AG04450 (cell line): ENCODE data around the gene PTS. TPM values are rescaled to one million over a fixed set of nuclear protein-coding genes. Genes with fewer than 3 reads are reported as not detected.
"Not testable (repeated sequence)": the region's sequence is repeated elsewhere in the genome, so short reads cannot be mapped to it uniquely, and the experiment has no call there.

ENCODE experiments used
- CTCF ChIA-PET: fragments of 300-600, 350-600 bp; formaldehyde crosslinking; extraction: SDS; loops from one replicate; lab custom pipeline; 2022; ENCODE audit warnings: antibody characterized with exemption, inconsistent platforms; lab: Charles Lee
- POLR2A ChIA-PET: fragments of 350-600 bp; formaldehyde crosslinking; extraction: SDS; loops from one replicate; lab custom pipeline; 2021; ENCODE audit warnings: antibody characterized with exemption, inconsistent platforms; lab: Yijun Ruan, JAX
- DNase-seq: peaks from one replicate; pipeline ENCODE4 v3.0.0-alpha.2; 2011; ENCODE audit warnings: low read depth, low spot score
- H3K27ac ChIP-seq: one replicate; pipeline ENCODE4 v1.5.1; 2012; ENCODE audit warnings: low read depth, low read length, control low read depth
- H3K27me3 ChIP-seq: one replicate; pipeline ENCODE4 v1.6.0; 2012; ENCODE audit warnings: low read length; ENCODE audit not compliant: control insufficient read depth, insufficient read depth
- H3K4me3 ChIP-seq: 2 replicates; pipeline ENCODE4 v1.5.1; 2011; ENCODE audit warnings: mild to moderate bottlenecking, low read depth, low read length, control low read depth
- H3K9me3 ChIP-seq: 2 replicates; pipeline ENCODE4 v1.5.1; 2012; ENCODE audit warnings: low read length; ENCODE audit not compliant: control insufficient read depth, insufficient read depth
- CTCF ChIP-seq: IDR thresholded peaks from 2 replicates; pipeline ENCODE4 v1.5.1; 2011; ENCODE audit warnings: low read depth, low read length, control low read depth, inconsistent platforms
- polyA plus RNA-seq: library from polyadenylated mRNA; depleted of rRNA; stranded (reverse); fragments of >200 nt; gene quantifications from 2 replicates; pipeline ENCODE4 v1.2.3, GENCODE V29; 2011

Gene PTS
- polyA plus RNA-seq, 1 experiment, result 55.9 TPM

- Histone ChIP-seq H3K27me3 (no peaks in the 10 kb centered on the region), H3K4me3 (no peak overlapping the region), H3K27ac (no peak overlapping the region), H3K9me3 (no peaks in the 10 kb centered on the region; the same call in 1 of the 2 replicates)
- TF ChIP-seq CTCF, result no peak
- ChIA-PET POLR2A (no interaction called here), CTCF (no interaction called here)
- DNase-seq, result no peak
These were observed 43.4 kb upstream of the PTS start for GRCh38 chr11:112182867-112183266.

GRCh38 chr11:112185883-112186282 lies 40.3 kb upstream of the PTS start:
- POLR2A ChIA-PET, result no interaction called here
- no peak for TF ChIP-seq CTCF
- no peak for DNase-seq
- Histone ChIP-seq H3K27me3 (no peaks in the 10 kb centered on the region), H3K27ac (no peak overlapping the region), H3K4me3 (no peak overlapping the region), H3K9me3 (no peaks in the 10 kb centered on the region; the same call in 1 of the 2 replicates)
- CTCF ChIA-PET, result interaction anchor here (0.6 to 2.0 kb wide), 3 partner anchors 10 to 84 kb away, joined by 3 to 6 read pairs (median 4); partner anchors contain the start of gene BCO2

GRCh38 chr11:112186304-112186703 lies 39.9 kb upstream of the PTS start:
- Histone ChIP-seq H3K27me3 (no peaks in the 10 kb centered on the region), H3K27ac (no peak overlapping the region), H3K4me3 (no peak overlapping the region), H3K9me3 (no peaks in the 10 kb centered on the region; the same call in 1 of the 2 replicates)
- DNase-seq, result no peak
- ChIA-PET CTCF (interaction anchor here (2.0 kb wide), 1 partner anchor 11 kb away, joined by 6 read pairs; the partner anchor contains the start of gene BCO2), POLR2A (no interaction called here)
- TF ChIP-seq CTCF, result no peak

GRCh38 chr11:112195113-112195512 lies 31.1 kb upstream of the PTS start:
- H3K4me3 ChIP-seq, H3K27me3 ChIP-seq, POLR2A ChIA-PET, H3K9me3 ChIP-seq, CTCF ChIA-PET, DNase-seq, H3K27ac ChIP-seq: not testable (repeated sequence)

GRCh38 chr11:112195951-112196351 lies 30.3 kb upstream of the PTS start:
- no peak for TF ChIP-seq CTCF
- no peak overlapping the region for H3K27ac ChIP-seq
- no peak overlapping the region for H3K4me3 ChIP-seq
- no peak for DNase-seq
- CTCF ChIA-PET, result interaction anchor here (0.8 to 1.0 kb wide), 2 partner anchors 21 to 23 kb away, joined by 3 to 4 read pairs; partner anchors contain the start of gene BCO2
- H3K9me3 ChIP-seq, result no peaks in the 10 kb centered on the region
- no peaks in the 10 kb centered on the region for H3K27me3 ChIP-seq
- POLR2A ChIA-PET, result no interaction called here
